Bronchial epithelial cell (primary cell): ENCODE data around the gene KRT20. TPM values are rescaled to one million over a fixed set of nuclear protein-coding genes. Genes with fewer than 3 reads are reported as not detected.

ENCODE experiments used
- DNase-seq: peaks from one replicate; pipeline ENCODE4 v3.0.0-alpha.2; 2010; ENCODE audit warnings: low read depth
- FAIRE-seq: peaks from 2 replicates; lab custom pipeline; 2011; peaks lifted over from hg19 to GRCh38; lab: Jason Lieb, UNC
- H3K27me3 ChIP-seq: 2 replicates; pipeline ENCODE4 v1.5.1; 2011; ENCODE audit warnings: low read length; ENCODE audit not compliant: control insufficient read depth, insufficient read depth
- H3K36me3 ChIP-seq: 2 replicates; pipeline ENCODE4 v1.5.1; 2011; ENCODE audit warnings: low read length; ENCODE audit not compliant: control insufficient read depth, insufficient read depth
- H3K4me3 ChIP-seq: 2 replicates; pipeline ENCODE4 v1.5.1; 2011; ENCODE audit warnings: mild to moderate bottlenecking, low read depth, low read length, control low read depth
- total RNA-seq: library from RNA; depleted of rRNA; stranded (reverse); fragments of >200 nt; gene quantifications from 2 replicates; pipeline ENCODE4 v1.2.1, GENCODE V29; 2014
- TF ChIP-seq, protein P1 (sequence below): IDR thresholded peaks from 2 replicates; pipeline ENCODE4 v1.5.1; 2011; ENCODE audit warnings: mild to moderate bottlenecking, moderate library complexity, low read length, control low read depth, inconsistent platforms; ENCODE audit not compliant: insufficient read depth, severe bottlenecking

The KRT20 gene
- total RNA-seq, 1 donor from 2014 or later = not detected

GRCh38 chr17:40879026-40879425 is 6.0 kb downstream of the KRT20 start:
- H3K4me3 ChIP-seq = no peak overlapping the region
- H3K27me3 ChIP-seq = no peaks in the 10 kb centered on the region
- TF ChIP-seq, protein P1, sequence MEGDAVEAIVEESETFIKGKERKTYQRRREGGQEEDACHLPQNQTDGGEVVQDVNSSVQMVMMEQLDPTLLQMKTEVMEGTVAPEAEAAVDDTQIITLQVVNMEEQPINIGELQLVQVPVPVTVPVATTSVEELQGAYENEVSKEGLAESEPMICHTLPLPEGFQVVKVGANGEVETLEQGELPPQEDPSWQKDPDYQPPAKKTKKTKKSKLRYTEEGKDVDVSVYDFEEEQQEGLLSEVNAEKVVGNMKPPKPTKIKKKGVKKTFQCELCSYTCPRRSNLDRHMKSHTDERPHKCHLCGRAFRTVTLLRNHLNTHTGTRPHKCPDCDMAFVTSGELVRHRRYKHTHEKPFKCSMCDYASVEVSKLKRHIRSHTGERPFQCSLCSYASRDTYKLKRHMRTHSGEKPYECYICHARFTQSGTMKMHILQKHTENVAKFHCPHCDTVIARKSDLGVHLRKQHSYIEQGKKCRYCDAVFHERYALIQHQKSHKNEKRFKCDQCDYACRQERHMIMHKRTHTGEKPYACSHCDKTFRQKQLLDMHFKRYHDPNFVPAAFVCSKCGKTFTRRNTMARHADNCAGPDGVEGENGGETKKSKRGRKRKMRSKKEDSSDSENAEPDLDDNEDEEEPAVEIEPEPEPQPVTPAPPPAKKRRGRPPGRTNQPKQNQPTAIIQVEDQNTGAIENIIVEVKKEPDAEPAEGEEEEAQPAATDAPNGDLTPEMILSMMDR = no peak
- no peaks in the 10 kb centered on the region for H3K36me3 ChIP-seq
- DNase-seq = no peak
- FAIRE-seq = no peak

DNA sequence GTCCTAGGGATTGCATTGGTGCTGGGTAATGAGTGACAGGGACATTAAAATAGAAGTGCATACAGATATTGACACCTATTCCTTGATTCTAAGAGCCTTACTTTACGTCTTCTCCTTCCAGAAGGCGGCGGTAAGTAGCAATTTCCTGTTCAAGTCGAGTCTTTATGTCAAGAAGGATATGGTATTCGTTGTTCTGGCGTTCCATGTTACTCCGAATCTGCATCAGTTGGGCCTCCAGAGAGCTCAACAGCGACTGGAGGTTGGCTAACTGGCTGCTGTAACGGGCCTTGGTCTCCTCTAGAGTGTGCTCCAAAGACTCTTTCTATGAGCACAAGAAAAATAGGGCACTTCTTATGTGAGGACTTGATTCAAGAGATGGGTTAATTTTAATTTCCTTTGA is 7.0 kb downstream of the KRT20 start:
- FAIRE-seq (no peak), DNase-seq (no peak)
- no peaks in the 10 kb centered on the region for H3K36me3 ChIP-seq
- H3K4me3 ChIP-seq = no peak overlapping the region
- TF ChIP-seq, protein P1 = no peak
- no peaks in the 10 kb centered on the region for H3K27me3 ChIP-seq

- FAIRE-seq (no peak), DNase-seq (no peak)
- no peaks in the 10 kb centered on the region for H3K27me3 ChIP-seq
- no peak overlapping the region for H3K4me3 ChIP-seq
- H3K36me3 ChIP-seq = no peaks in the 10 kb centered on the region
- TF ChIP-seq, protein P1 = no peak
Measured at GRCh38 chr17:40873801-40874200, 11.2 kb downstream of the KRT20 start.

GRCh38 chr17:40873255-40873654 is 11.8 kb downstream of the KRT20 start:
- H3K4me3 ChIP-seq = no peak overlapping the region
- no peaks in the 10 kb centered on the region for H3K36me3 ChIP-seq
- FAIRE-seq (no peak), DNase-seq (no peak)
- TF ChIP-seq, protein P1 = no peak
- no peaks in the 10 kb centered on the region for H3K27me3 ChIP-seq

DNA sequence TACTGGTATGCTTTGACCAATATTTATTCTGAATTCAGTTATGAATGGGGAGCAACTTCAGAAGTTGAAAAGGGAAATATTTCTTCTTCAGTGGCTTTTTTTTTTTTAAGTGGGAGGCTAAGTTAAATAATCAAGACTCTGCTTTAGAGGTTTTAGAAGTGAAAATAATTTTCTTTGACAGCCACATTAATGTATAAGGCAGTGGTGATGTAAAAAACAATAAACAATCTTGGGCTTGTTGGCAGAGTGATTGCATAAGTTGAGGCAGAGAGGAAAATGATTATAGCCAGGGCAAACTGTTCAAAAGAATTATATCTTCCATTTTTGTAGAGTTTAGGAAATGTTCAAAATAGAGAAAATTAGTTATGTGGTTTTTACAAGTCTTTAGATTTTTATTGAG is 12.6 kb downstream of the KRT20 start:
- TF ChIP-seq, protein P1 = no peak
- FAIRE-seq (no peak), DNase-seq (no peak)

GRCh38 chr17:40871316-40871715 is 13.7 kb downstream of the KRT20 start:
- no peaks in the 10 kb centered on the region for H3K27me3 ChIP-seq
- FAIRE-seq (no peak), DNase-seq (no peak)
- TF ChIP-seq, protein P1 = no peak
- no peaks in the 10 kb centered on the region for H3K36me3 ChIP-seq
- no peak overlapping the region for H3K4me3 ChIP-seq

More for the DNA sequence above, 12.6 kb downstream of the KRT20 start:
- Histone ChIP-seq H3K4me3 (no peak overlapping the region), H3K27me3 (no peaks in the 10 kb centered on the region), H3K36me3 (no peaks in the 10 kb centered on the region)
